ENCODE measurements around the gene SOCS6. TPM values are rescaled to one million over a fixed set of nuclear protein-coding genes. Genes with fewer than 3 reads are reported as not detected.
A peak's percentile ranks its signal among the peaks of the same experiment; 100 is the strongest.

Gene SOCS6
- 12.0 TPM for total RNA-seq (2013)
- polyA plus RNA-seq (1 to 10 TPM; 4.8 to 6.1 (median 4.8) TPM), polyA minus RNA-seq (3.5 and 4.4 TPM in 2 replicates), total RNA-seq (21.7 to 98.7 (median 54.9) reads per million in 11 experiments)

GRCh38 chr18:70288851-70289328, at the start of gene SOCS6:
Gene SOCS6 (plus strand): TSS chr18:70289045. CDS start chr18:70324669, 35,624 bp downstream.
- Mint-ChIP-seq H3K27ac (peak within 1 kb of the TSS; percentile 33 to 88 (median 79)), H3K27me3 (ENCODE audit: low read depth in 3 of 3) (peaks cover 0 to 11% (median 0%) of the 10 kb centered on the region in 3 donors)

More at GRCh38 chr18:70288851-70289328, at the start of gene SOCS6:
- no peak for TF ChIP-seq CTCF (IDR thresholded peaks at IDR 0.05)
- intact Hi-C loops (cut with micrococcal nuclease): loop anchor here (2.0 to 5.0 kb wide), 4 partner anchors 43 to 143 kb away; partner anchors contain the start of gene RTTN (in 1 of the 2)
- no peaks in the 10 kb centered on the region for H3K36me3 ChIP-seq (replicated peaks in 1 of 2; ENCODE audit: control insufficient read depth in 1 of 2, insufficient read depth in 2 of 2, low read length in 2 of 2)
- Mint-ChIP-seq H3K4me3 (peak within 1 kb of the TSS; percentile 91 to 93), H3K36me3 (peaks cover 0 to 16% of the 10 kb centered on the region in 2 donors), H3K4me1 (peaks cover 68% of the 10 kb centered on the region), H3K9me3 (peaks cover 0 to 2% (median 0%) of the 10 kb centered on the region in 7 donors)
- peak within 1 kb of the TSS; percentile 89 for H3K4me2 ChIP-seq (replicated peaks; ENCODE audit: extremely low read depth, low read length, poor library complexity, severe bottlenecking)
- peak within 1 kb of the TSS in 1 of 2 donors; percentile 54 for H3K27ac ChIP-seq (ENCODE audit: low read depth in 1 of 2, low read length in 2 of 2)
- H3K79me2 ChIP-seq (ENCODE audit: insufficient read depth, low read length): peaks cover 43% of the 10 kb centered on the region
- under 1% methylated on average over 76 of the region's 77 CpGs for WGBS (ENCODE audit: insufficient coverage)
- H3K9ac ChIP-seq (ENCODE audit: insufficient read depth, low read length, poor library complexity, severe bottlenecking): peak within 1 kb of the TSS; percentile 75
- peaks cover 40% of the 10 kb centered on the region for H4K20me1 ChIP-seq (ENCODE audit: insufficient read depth, low read length)
- peak within 1 kb of the TSS; percentile 92 for H2AFZ ChIP-seq (ENCODE audit: insufficient read depth, low read depth, low read length, poor library complexity, severe bottlenecking)
- DNase-seq: peak; percentile 49 to 55 (median 52)
- H3K4me3 ChIP-seq (replicated peaks in 1 of 3; ENCODE audit: low read depth in 2 of 3, low read length in 3 of 3): peak within 1 kb of the TSS; percentile 41 to 90 (median 80)
- H3K27me3 ChIP-seq (ENCODE audit: control insufficient read depth in 2 of 2, insufficient read depth in 2 of 2, low read length in 2 of 2): no peaks in the 10 kb centered on the region
- H3K4me1 ChIP-seq (ENCODE audit: control insufficient read depth in 1 of 2, insufficient read depth in 2 of 2, low read length in 2 of 2): peaks cover 60 to 67% of the 10 kb centered on the region in 2 donors
- no peaks in the 10 kb centered on the region for H3K9me3 ChIP-seq (replicated peaks in 1 of 2; ENCODE audit: control insufficient read depth in 1 of 2, insufficient read depth in 1 of 2, low read length in 2 of 2)
